ENCODE measurements around the gene PRKCI. TPM values are rescaled to one million over a fixed set of nuclear protein-coding genes. Genes with fewer than 3 reads are reported as not detected.

Gene PRKCI
- total and polyA plus RNA-seq, 9 of the 15 experiments (the other 6 are each of a cell fraction or from before 2014, with no cell fraction given): 10.5 to 43.2 (median 31.4) TPM

DNA sequence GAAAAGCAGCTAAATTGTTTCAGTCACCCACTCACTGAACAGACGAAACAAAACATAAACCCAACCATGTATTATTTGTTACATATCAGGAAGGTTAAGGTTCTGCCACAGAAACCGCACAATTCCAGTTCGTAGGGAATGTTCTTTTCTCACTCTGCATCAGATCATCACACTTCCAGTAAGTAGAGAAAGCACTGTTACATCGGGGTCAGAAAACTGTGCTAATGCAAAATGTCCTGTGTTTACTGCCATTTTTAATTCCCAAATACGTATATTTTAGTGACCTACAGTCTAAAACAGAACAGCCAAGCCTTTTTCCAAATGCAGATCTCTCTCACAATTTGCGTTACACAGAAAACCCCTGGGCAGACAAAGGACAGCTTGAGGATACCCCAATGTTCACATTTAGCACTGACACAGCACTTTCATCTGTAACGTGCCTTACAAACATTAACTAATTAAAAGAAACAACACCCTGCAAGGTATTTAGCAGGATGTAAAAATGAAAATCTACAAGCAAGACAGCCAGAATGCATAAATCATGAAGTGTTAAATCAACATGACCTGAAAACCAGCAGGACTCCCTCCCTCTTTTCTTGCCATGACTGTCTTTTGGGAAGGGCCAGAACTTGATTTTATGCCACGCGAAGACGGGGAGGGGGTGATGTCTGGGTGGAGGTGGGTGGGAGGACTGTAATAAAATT lies 100.5 kb downstream of the PRKCI start (continued):
- TF ChIP-seq, protein P1, sequence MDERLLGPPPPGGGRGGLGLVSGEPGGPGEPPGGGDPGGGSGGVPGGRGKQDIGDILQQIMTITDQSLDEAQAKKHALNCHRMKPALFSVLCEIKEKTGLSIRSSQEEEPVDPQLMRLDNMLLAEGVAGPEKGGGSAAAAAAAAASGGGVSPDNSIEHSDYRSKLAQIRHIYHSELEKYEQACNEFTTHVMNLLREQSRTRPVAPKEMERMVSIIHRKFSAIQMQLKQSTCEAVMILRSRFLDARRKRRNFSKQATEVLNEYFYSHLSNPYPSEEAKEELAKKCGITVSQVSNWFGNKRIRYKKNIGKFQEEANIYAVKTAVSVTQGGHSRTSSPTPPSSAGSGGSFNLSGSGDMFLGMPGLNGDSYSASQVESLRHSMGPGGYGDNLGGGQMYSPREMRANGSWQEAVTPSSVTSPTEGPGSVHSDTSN (CRISPR knock-in tag; IDR thresholded peaks at IDR 0.05; ENCODE audit: low read depth): no peak
- TF ChIP-seq, protein P1 (tag; conservative IDR thresholded peaks at IDR 0.05; ENCODE audit: low read depth): peak; percentile 49; the same call in 1 of the 2 replicates
- TF ChIP-seq MEIS2 (IDR thresholded peaks at IDR 0.05; ENCODE audit: partially characterized antibody) (peak; percentile 72), ZNF239 (CRISPR knock-in tag; IDR thresholded peaks at IDR 0.05) (no peak), ZNF76 (CRISPR knock-in tag; IDR thresholded peaks at IDR 0.05; ENCODE audit: borderline replicate concordance) (no peak), C11orf30 (IDR thresholded peaks at IDR 0.05; ENCODE audit: low read depth) (peak; percentile 54), NR4A1 (CRISPR knock-in tag; IDR thresholded peaks at IDR 0.05) (no peak), NR4A1 (tag; IDR thresholded peaks at IDR 0.05) (no peak), ZEB2 (IDR thresholded peaks at IDR 0.05) (no peak), U2AF1 (optimal IDR thresholded peaks at IDR 0.05; ENCODE audit: low read depth, low read length) (no peak), PTBP1 (IDR thresholded peaks at IDR 0.05; ENCODE audit: low read depth, low read length) (no peak), MIER1 (IDR thresholded peaks at IDR 0.05; ENCODE audit: low read depth) (no peak), NFE2 (IDR thresholded peaks at IDR 0.05; ENCODE audit: low read depth) (0 out of 2 replicates have a peak, but pooled peaks have one; percentile 14)
- TF ChIP-seq, protein P2, sequence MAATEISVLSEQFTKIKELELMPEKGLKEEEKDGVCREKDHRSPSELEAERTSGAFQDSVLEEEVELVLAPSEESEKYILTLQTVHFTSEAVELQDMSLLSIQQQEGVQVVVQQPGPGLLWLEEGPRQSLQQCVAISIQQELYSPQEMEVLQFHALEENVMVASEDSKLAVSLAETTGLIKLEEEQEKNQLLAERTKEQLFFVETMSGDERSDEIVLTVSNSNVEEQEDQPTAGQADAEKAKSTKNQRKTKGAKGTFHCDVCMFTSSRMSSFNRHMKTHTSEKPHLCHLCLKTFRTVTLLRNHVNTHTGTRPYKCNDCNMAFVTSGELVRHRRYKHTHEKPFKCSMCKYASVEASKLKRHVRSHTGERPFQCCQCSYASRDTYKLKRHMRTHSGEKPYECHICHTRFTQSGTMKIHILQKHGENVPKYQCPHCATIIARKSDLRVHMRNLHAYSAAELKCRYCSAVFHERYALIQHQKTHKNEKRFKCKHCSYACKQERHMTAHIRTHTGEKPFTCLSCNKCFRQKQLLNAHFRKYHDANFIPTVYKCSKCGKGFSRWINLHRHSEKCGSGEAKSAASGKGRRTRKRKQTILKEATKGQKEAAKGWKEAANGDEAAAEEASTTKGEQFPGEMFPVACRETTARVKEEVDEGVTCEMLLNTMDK (IDR thresholded peaks at IDR 0.05; ENCODE audit: borderline replicate concordance, insufficient read depth, low read depth, low read length, poor library complexity, severe bottlenecking): no peak
- TF ChIP-seq, protein P3, sequence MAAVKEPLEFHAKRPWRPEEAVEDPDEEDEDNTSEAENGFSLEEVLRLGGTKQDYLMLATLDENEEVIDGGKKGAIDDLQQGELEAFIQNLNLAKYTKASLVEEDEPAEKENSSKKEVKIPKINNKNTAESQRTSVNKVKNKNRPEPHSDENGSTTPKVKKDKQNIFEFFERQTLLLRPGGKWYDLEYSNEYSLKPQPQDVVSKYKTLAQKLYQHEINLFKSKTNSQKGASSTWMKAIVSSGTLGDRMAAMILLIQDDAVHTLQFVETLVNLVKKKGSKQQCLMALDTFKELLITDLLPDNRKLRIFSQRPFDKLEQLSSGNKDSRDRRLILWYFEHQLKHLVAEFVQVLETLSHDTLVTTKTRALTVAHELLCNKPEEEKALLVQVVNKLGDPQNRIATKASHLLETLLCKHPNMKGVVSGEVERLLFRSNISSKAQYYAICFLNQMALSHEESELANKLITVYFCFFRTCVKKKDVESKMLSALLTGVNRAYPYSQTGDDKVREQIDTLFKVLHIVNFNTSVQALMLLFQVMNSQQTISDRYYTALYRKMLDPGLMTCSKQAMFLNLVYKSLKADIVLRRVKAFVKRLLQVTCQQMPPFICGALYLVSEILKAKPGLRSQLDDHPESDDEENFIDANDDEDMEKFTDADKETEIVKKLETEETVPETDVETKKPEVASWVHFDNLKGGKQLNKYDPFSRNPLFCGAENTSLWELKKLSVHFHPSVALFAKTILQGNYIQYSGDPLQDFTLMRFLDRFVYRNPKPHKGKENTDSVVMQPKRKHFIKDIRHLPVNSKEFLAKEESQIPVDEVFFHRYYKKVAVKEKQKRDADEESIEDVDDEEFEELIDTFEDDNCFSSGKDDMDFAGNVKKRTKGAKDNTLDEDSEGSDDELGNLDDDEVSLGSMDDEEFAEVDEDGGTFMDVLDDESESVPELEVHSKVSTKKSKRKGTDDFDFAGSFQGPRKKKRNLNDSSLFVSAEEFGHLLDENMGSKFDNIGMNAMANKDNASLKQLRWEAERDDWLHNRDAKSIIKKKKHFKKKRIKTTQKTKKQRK (IDR thresholded peaks at IDR 0.05; ENCODE audit: borderline replicate concordance, low read depth, low read length): no peak
- TF ChIP-seq, protein P4, sequence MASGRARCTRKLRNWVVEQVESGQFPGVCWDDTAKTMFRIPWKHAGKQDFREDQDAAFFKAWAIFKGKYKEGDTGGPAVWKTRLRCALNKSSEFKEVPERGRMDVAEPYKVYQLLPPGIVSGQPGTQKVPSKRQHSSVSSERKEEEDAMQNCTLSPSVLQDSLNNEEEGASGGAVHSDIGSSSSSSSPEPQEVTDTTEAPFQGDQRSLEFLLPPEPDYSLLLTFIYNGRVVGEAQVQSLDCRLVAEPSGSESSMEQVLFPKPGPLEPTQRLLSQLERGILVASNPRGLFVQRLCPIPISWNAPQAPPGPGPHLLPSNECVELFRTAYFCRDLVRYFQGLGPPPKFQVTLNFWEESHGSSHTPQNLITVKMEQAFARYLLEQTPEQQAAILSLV (tag; IDR thresholded peaks at IDR 0.05): no peak
- TF ChIP-seq, protein P5, sequence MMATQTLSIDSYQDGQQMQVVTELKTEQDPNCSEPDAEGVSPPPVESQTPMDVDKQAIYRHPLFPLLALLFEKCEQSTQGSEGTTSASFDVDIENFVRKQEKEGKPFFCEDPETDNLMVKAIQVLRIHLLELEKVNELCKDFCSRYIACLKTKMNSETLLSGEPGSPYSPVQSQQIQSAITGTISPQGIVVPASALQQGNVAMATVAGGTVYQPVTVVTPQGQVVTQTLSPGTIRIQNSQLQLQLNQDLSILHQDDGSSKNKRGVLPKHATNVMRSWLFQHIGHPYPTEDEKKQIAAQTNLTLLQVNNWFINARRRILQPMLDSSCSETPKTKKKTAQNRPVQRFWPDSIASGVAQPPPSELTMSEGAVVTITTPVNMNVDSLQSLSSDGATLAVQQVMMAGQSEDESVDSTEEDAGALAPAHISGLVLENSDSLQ (IDR thresholded peaks at IDR 0.05): peak; percentile 55

Measured in K562 (cell line).